ENCODE data around the gene SH3BGR. TPM values are rescaled to one million over a fixed set of nuclear protein-coding genes. Genes with fewer than 3 reads are reported as not detected.

The SH3BGR gene
- polyA plus RNA-seq, 1 donor (not counting 4 experiments of a cell fraction or from before 2014, with no cell fraction given): 1.4 TPM

DNA sequence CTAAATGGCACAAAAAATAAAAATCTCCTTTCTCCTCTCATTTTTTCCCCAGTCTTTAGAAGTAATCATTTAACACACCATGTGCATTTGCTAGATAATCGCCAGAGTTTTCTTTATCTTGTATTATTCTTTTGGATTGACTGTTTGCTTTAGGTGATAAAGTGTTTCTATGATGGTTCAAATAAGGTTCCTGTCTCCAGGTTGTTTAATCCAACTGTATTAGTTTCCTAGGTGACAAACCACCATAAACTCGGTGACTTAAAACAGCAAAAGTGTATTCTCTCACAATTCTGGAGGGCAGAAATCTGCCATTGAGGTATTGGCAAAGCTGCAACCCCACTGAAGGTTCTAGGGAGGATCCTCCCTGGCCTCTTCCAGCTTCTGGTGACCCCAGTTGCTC lies 109.4 kb downstream of the SH3BGR start:
- Histone ChIP-seq H4K20me1 (ENCODE audit: control insufficient read depth, extremely low read depth, insufficient read depth, low read length) (no peaks in the 10 kb centered on the region), H3K9me1 (ENCODE audit: control insufficient read depth, extremely low read depth, insufficient read depth, low read length) (no peaks in the 10 kb centered on the region), H3K9ac (ENCODE audit: control insufficient read depth, extremely low read depth, insufficient read depth, low read length) (no peak overlapping the region), H3K27ac (ENCODE audit: control insufficient read depth, insufficient read depth, low read length) (no peak overlapping the region), H3K4me1 (ENCODE audit: control insufficient read depth, extremely low read depth, insufficient read depth, low read length) (no peaks in the 10 kb centered on the region), H2AFZ (ENCODE audit: control insufficient read depth, low read length) (no peak overlapping the region), H3K4me3 (ENCODE audit: control insufficient read depth in 2 of 3, extremely low read depth in 1 of 3, insufficient read depth in 2 of 3, low read depth in 1 of 3, low read length in 3 of 3) (no peak overlapping the region), H3K36me3 (ENCODE audit: control insufficient read depth in 2 of 2, extremely low read depth in 1 of 2, insufficient read depth in 2 of 2, low read length in 2 of 2) (no peaks in the 10 kb centered on the region), H3K4me2 (ENCODE audit: control insufficient read depth, extremely low read depth, insufficient read depth, low read depth, low read length) (no peak overlapping the region), H3K9me3 (ENCODE audit: control insufficient read depth, low read depth, low read length) (no peaks in the 10 kb centered on the region), H3K27me3 (ENCODE audit: control insufficient read depth, extremely low read depth, insufficient read depth, low read length) (no peaks in the 10 kb centered on the region), H3K79me2 (ENCODE audit: control insufficient read depth, insufficient read depth, low read length) (no peaks in the 10 kb centered on the region)
- FAIRE-seq: no peak
- no peak for DNase-seq (ENCODE audit: low read depth, low spot score)
- dilution Hi-C loops (cut with MboI; ENCODE audit: extremely low pct_ligation_motif_present, low sequenced_read_pairs): no loop called here
- TF ChIP-seq, protein P1, sequence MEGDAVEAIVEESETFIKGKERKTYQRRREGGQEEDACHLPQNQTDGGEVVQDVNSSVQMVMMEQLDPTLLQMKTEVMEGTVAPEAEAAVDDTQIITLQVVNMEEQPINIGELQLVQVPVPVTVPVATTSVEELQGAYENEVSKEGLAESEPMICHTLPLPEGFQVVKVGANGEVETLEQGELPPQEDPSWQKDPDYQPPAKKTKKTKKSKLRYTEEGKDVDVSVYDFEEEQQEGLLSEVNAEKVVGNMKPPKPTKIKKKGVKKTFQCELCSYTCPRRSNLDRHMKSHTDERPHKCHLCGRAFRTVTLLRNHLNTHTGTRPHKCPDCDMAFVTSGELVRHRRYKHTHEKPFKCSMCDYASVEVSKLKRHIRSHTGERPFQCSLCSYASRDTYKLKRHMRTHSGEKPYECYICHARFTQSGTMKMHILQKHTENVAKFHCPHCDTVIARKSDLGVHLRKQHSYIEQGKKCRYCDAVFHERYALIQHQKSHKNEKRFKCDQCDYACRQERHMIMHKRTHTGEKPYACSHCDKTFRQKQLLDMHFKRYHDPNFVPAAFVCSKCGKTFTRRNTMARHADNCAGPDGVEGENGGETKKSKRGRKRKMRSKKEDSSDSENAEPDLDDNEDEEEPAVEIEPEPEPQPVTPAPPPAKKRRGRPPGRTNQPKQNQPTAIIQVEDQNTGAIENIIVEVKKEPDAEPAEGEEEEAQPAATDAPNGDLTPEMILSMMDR (optimal IDR thresholded peaks at IDR 0.05 in 1 of 3, IDR thresholded peaks at IDR 0.05 in 1 of 3, conservative IDR thresholded peaks at IDR 0.05 in 1 of 3; ENCODE audit: extremely low read depth in 1 of 3, insufficient read depth in 2 of 3, low read length in 3 of 3): no peak

DNA sequence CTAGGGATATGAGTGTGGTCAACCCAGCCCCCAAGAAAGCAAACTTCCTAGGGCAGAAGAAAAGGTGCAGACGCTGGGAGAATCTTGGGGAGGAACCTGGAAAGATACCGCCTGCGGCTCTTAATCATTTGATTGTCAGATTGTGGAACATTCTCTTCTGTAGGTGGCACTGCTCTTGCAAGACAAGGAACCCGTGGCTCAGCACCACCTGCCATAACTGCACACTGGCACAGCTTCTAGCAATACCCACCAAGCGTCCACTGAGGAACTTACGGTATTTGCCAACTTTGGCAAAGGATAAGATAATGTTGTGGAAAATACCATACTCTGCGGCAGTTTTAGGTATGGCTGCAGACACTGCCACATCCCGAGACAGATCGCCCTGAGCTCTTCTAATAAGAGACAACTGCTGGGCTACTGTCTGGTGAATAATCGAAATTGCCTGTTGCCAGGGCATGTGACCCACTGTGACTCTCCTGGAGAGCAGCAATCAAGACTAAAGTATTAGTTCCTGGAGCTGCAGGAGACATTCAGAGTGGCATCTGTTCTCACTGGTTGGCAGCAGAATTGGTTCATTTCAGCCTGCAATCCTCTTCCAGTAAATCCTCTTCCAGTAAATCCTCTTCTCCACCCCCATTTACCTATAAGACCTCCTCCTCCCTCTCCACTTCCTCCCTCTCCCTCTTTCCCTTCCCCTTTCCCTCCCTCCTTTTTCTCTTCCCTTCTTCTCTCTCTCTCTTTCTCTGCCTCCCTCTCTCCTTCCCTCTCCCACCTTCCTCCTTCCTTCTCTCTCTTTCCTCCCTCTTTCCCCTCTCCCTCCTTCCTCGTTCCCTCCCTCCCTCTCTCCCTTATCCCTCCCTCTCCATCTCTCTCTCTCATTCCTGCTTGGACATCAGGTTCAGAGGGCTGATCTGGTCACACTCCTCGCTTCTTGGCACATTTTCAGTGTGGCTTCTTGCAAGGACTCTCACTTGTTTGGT lies 111.3 kb downstream of the SH3BGR start:
- FAIRE-seq (no peak), DNase-seq (ENCODE audit: low read depth, low spot score) (no peak)
- no peaks in the 10 kb centered on the region for H3K9me1 ChIP-seq (ENCODE audit: control insufficient read depth, extremely low read depth, insufficient read depth, low read length)
- H3K79me2 ChIP-seq (ENCODE audit: control insufficient read depth, insufficient read depth, low read length): no peaks in the 10 kb centered on the region
- H3K27me3 ChIP-seq (ENCODE audit: control insufficient read depth, extremely low read depth, insufficient read depth, low read length): no peaks in the 10 kb centered on the region
- peaks cover 2% of the 10 kb centered on the region for H3K9me3 ChIP-seq (ENCODE audit: control insufficient read depth, low read depth, low read length)
- H3K4me1 ChIP-seq (ENCODE audit: control insufficient read depth, extremely low read depth, insufficient read depth, low read length): no peaks in the 10 kb centered on the region
- H3K4me3 ChIP-seq (ENCODE audit: control insufficient read depth in 2 of 3, extremely low read depth in 1 of 3, insufficient read depth in 2 of 3, low read depth in 1 of 3, low read length in 3 of 3): no peak overlapping the region
- no peaks in the 10 kb centered on the region for H4K20me1 ChIP-seq (ENCODE audit: control insufficient read depth, extremely low read depth, insufficient read depth, low read length)
- H3K27ac ChIP-seq (ENCODE audit: control insufficient read depth, insufficient read depth, low read length): no peak overlapping the region
- H3K4me2 ChIP-seq (ENCODE audit: control insufficient read depth, extremely low read depth, insufficient read depth, low read depth, low read length): no peak overlapping the region
- no peak overlapping the region for H2AFZ ChIP-seq (ENCODE audit: control insufficient read depth, low read length)
- H3K9ac ChIP-seq (ENCODE audit: control insufficient read depth, extremely low read depth, insufficient read depth, low read length): no peak overlapping the region
- no peak for TF ChIP-seq EZH2 (IDR thresholded peaks at IDR 0.05; ENCODE audit: low read length)
- TF ChIP-seq, protein P1 (optimal IDR thresholded peaks at IDR 0.05 in 1 of 3, IDR thresholded peaks at IDR 0.05 in 1 of 3, conservative IDR thresholded peaks at IDR 0.05 in 1 of 3; ENCODE audit: extremely low read depth in 1 of 3, insufficient read depth in 2 of 3, low read length in 3 of 3): no peak
- H3K36me3 ChIP-seq (ENCODE audit: control insufficient read depth in 2 of 2, extremely low read depth in 1 of 2, insufficient read depth in 2 of 2, low read length in 2 of 2): no peaks in the 10 kb centered on the region
- dilution Hi-C loops (cut with MboI; ENCODE audit: extremely low pct_ligation_motif_present, low sequenced_read_pairs): no loop called here
